GM21447 (cell line): ENCODE data around the gene UBXN7.
"Not testable (repeated sequence)": the region's sequence is repeated elsewhere in the genome, so short reads cannot be mapped to it uniquely, and the experiment has no call there.

ENCODE experiments used
- ATAC-seq: cut with Tn5 transposase; IDR thresholded peaks from one replicate; pipeline ENCODE4 v1.9.1; 2021; ENCODE audit not compliant: unreplicated experiment

UBXN7 gene

DNA sequence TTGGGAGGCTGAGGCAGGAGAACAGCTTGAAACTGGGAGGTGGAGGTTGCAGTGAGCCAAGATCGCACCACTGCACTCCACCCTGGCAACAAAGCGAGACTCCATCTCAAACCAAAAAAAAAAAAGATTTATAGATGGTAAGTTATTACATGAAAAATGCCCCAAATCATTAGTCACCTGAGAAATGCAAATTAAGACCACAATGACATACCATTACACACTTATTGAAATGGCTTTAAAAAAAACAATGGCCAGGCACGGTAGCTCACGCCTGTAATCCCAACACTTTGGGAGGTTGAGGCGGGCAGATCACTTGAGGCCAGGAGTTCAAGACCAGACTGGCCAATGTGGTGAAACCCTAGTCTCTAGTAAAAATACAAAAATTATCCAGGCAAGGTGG is 10.6 kb downstream of the UBXN7 start:
- not testable (repeated sequence) for ATAC-seq

DNA sequence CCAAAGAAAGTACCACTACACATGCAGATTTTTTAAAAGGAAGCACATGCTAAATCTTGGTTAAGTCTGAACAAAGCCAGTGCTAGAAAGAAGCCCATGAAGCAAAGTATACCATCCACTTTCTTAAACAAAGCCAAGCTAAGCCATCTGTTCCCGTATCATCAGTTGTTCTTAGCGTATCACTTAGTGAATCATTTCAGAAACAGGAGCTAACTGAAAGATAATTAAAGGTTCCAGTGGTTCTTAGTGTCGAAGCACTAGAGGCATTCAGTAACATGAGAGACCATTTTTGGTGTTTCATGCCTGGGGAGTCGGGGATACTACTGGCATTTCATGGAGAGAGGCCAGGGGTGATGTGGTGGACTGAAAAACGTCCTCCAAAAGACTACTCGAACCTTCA is 12.8 kb downstream of the UBXN7 start:
- no peak for ATAC-seq

DNA sequence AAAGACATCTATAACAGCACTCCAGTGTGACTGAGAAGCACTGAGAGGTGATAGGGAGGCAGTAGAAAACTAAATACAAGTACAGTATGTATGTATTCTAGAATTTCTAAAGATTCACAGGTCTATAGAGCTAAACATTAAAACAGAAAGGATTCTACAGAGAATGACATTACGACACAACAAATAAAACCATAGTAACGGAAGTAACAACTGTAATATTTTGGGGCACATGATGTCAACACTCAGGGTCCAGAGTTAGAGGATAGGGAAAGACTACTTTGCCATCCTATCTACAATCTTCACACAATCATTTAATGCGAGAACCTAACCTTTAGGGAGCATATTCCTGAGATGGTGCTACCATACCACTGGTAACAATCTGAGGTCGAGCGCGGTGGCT is 13.6 kb downstream of the UBXN7 start:
- ATAC-seq: no peak

DNA sequence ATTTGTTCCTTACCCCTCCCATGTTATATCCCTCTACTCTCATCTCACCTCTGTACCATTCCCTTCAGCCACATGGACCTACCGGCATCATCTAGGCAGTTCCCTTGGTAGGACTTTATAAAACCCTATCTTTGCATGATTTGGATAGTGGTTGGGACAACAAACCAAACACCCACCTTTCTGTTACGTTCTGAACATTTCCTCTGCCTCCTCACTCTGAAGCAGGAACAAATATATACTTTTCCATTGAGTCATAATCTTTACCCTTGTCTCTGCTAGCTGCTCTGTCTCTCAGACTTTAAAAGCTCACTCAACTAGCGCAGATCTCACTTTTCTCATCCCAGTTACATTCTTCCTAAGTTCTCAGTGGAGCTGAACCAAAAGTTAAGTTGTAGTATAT is 17.8 kb downstream of the UBXN7 start:
- no peak for ATAC-seq

DNA sequence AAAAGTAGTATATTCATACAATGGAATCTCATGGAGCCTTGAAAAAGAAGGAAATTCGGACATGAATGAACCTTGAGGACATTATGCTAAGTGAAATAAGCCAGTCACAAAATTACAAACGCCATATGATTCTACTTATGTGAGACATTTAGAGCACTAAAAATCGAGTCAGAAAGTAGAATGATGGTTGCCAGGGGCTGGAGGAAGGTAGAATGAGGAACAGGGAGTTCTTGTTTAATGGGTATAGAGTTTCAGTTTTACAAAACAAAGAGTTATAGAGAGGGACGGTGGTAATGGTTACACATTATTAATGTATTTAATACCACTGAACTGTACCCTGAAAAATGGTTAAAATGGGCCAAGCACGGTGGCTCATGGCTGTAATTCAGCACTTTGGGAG is 19.5 kb downstream of the UBXN7 start:
- ATAC-seq: peak; percentile 88

DNA sequence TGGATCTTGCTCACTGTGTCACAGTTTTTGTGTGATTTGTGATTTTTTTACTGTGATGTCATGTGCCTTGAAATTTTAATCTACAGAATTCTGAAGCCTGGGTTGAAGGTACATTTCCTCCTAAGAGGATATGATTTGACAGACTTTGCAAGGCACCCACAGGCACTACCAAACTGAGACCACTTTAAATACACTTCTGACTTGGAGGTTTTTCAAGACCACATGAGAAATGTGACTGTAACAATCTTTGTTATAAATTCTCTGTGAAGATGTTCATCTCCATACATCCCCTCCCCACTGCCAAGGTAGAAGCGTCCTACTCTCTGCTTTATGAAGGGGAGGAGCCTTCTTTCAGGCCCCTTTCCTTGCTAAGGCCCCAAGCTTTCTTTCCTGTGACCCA is 22.8 kb downstream of the UBXN7 start:
- no peak for ATAC-seq

DNA sequence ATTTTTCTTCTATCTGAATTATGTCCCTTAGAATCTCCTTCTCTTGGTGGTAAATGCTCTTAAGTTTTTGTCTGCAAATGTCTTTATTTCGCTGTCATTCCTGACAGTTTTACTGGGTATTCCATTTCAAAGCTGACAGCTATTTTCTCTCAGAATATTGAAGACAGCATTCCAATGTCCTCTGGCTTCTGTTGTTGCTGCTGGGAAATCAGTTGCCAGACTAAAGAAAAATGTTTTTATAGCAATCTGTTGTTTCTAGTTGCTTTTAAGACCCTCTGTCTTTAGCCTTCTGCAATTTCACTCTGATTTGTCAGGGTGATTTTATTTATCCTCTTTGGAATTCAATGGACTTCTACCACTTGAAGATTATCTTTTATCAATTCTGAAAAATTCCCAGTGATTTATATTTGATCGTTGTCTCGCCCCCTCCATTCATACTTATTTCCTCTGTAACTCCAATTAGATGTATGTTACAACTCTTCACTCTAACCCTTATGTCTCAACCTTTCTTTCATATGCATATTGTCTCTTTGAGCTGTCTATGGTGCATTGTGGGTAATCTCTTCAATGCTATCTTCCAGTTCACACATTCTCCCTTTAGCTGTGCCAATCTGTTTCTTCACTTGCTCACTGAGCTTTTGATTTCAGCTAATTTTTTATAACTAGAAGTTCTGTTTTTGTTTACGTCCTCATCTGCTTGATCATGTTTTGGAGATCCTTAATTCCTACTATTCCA is 23.5 kb downstream of the UBXN7 start:
- ATAC-seq: no peak

DNA sequence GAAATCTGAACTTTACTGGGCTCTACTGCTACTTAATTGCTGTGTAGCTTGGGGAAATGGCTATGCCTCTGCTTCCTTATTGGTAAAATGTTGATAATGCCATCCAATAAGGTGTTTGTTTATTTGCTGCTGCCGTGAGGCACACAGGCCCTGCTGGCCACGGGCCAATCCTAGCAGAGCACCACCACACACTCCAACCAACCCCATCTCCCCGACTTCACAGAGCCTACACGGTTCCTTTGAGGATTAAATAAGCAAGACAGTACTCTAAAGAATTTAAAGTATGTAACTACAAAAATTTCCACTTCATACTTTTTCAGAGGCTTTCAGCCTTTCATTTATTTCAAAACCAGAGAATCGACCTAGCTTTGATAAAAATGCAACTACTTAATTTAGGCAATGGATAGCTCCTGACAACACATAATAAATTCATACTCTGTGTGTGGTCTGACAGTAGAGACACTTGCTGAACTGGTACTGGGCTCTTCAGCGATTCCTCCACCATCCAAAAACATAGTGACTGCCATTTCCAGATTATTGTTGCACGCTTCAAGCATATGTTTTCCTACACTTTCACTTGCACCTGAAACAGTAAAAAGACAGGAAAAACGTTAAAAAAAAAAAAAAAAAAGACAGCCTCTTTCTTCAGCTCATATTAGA is 25.3 kb downstream of the UBXN7 start:
- no peak for ATAC-seq

DNA sequence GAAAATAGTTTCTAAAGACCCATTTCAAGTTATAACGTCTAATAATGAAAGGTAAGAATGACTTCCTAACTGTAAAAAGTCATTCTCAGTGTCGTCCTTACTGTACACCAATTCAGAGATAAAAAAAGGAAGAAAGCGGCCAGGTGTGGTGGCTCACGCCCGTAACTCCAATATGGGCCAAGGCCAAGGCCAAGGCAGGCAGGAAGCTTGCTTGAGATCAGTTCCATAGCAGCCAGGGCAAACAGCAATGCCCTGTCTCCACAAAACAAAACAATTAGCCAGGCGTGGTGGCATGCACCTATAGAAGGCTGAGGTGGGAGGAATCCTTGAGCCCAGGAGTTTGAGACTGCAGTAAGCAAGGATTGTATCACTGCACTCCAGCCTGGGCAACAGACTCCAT is 31.9 kb downstream of the UBXN7 start:
- ATAC-seq: no peak

DNA sequence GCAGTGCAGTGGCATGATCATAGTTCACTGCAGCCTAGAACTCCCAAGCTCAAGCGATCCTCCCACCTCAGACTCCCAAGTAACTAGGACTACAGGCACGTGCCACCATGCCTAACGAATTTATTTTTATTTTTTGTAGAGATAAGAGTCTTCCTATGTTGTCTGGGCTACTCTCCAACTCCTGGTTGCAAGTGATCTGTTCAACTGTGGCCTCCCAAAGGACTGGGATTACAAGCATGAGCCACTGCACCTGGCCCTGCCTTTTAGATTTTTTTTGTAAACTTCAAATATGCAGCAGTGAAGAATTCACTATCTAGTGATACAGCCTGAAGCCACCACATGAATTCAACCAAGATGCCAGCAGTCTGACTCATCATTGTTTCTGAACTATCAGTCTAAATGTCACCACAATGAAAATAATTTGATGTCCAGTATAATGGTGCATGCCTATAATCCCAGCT is 32.7 kb downstream of the UBXN7 start:
- ATAC-seq: no peak

DNA sequence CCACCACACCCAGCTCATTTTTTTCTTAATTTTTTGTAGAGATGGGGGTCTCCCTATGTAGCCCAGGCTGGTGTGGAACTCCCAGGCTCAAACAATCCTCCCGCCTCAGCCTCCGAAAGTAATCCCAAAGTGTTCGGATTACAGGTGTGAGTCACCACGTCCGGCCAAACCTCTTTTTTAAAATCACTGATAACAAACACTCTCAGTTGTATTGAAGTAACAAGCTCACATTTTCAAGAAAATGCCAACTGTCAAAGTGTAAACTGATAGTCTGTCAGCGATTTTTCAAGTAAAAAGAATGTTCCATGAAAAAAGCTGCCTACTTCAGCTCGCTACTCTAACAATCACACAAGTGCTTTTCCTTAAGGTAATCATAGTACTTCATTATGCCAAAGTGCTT is 33.4 kb downstream of the UBXN7 start:
- ATAC-seq: no peak

DNA sequence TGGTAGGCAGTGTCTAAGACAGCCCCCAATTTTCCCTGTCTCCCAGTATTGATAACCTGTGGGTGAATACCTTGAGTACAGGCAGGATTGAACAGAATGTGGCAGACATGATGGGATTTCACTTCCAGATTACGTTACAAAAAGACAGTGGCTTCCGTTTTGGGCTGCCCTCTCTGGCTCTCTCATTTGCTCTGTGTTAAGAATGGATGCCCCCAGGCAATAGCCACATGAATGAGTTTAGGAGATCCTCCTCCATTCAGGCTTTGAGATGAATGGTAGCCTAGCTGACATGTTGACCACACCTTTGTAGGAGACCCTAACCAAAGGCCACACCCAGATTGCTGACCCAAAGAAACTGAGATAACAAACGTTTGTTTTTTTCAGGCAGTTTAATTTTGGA is 34.3 kb downstream of the UBXN7 start:
- no peak for ATAC-seq

DNA sequence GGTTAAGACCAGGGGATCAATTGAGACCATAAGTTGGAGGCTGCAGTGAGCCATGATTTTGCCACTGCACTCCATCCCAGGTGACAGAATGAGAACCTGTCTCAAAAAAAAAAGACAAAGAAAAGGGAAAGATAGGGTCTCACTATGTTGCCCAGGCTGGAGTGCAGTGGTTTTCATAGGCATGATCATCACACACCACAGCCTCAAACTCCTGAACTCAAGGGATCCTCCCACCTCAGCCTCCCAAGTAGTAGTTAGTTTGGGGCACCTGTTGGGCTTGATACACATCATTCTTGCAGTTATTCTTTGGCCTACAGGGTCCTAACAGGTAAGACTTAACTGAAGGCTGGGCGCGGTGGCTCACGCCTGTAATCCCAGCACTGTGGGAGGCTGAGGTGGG is 42.1 kb downstream of the UBXN7 start:
- no peak for ATAC-seq

DNA sequence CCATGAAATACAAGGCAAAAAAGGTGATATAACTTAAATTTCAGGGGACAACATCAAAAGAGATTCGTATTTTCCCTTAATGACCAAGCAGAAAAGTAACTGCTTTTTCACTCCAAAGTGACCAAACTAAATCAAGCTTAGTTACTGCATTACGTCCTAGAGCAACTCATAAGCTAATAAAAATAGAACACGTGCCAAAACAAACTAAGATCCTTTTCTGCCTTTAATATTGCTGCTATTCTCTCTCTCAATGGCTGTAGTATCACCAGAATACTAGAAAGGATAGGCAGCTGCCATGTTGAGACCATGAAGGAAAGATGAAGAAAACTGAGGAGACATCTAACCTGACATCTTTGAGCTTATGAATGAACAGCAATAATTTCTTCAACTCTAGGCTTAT is 43.3 kb downstream of the UBXN7 start:
- no peak for ATAC-seq

DNA sequence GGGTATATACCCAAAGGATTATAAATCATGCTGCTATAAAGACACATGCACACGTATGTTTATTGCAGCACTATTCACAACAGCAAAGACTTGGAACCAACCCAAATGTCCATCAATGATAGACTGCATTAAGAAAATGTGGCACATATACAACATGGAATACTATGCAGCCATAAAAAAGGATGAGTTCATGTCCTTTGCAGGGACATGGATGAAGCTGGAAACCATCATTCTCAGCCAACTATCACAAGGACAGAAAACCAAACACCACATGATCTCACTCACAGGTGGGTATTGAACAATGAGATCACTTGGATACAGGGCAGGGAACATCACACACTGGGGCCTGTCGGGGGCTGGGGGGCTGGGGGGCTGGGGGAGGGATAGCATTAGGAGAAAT is 44.3 kb downstream of the UBXN7 start:
- ATAC-seq: not testable (repeated sequence)

DNA sequence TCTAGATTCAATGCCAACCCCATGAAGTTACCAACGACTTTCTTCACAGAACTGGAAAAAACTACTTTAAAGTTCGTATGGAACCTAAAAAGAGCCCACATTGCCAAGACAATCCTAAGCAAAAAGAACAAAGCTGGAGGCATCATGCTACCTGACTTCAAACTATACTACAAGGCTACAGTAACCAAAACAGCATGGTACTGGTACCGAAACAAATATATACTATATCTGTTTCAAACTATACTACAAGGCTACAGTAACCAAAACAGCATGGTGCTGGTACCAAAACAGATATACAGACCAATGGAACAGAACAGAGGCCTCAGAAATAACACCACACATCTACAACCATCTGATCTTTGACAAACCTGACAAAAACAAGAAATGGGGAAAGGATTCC is 45.4 kb downstream of the UBXN7 start:
- ATAC-seq: not testable (repeated sequence)

DNA sequence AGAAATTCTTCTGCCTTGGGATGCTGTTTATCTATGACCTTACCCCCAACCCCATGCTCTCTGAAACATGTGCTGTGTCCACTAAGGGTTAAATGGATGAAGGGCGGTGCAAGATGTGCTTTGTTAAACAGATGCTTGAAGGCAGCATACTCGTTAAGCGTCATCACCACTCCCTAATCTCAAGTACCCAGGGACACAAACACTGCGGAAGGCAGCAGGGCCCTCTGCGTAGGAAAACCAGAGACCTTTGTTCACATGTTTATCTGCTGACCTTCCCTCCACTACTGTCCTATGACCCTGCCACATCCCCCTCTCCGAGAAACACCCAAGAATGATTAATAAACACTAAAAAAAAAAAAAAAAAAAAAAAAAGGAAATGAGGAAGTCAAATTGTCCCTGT is 46.2 kb downstream of the UBXN7 start:
- not testable (repeated sequence) for ATAC-seq

DNA sequence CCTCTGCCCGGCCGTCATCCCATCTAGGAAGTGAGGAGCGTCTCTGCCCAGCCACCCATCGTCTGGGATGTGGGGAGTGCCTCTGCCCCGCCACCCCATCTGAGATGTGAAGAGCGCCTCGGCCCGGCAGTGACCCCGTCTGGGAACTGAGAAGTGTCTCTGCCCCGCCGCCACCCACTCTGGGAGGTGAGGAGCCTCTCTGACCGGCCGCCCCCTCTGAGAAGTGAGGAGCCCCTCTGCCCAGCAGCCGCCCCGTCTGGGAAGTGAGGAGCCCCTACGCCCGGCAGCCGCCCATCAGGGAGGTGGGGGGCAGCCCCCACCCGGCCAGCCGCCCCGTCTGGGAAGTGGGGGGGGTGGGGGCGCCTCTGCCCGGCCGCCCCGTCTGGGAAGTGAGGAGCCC is 46.8 kb downstream of the UBXN7 start:
- ATAC-seq: not testable (repeated sequence)

DNA sequence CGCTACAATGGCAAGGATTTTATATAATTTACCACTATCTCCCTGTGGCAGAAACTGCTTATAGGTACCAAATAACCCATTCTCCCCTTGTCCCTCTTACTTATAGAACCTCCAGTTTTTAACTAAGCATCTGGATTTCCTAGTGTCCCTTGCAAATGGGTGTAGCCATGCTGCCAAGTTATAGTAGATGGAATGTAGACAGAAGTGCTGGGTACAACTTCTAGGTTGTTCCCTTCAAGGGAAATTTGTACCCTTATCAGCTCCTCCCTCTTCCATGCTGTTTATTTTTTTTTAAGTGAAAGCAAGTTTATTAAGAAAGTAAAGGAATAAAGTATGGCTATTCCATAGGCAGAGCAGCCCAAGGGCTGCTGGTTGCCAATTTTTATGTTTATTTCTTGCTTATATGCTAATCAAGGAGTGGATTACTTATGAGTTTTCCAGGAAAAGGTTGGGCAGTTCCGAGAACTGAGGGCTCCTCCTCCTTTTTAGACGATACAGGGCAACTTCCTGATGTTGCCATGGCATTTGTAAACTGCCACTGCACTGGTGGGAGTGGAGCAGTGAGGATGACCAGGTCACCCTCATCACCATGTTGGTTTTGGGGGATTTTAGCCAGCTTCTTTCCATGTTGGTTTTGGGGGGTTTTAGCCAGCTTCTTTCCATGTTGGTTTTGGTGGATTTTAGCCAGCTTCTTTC is 53.9 kb downstream of the UBXN7 start:
- ATAC-seq: no peak

DNA sequence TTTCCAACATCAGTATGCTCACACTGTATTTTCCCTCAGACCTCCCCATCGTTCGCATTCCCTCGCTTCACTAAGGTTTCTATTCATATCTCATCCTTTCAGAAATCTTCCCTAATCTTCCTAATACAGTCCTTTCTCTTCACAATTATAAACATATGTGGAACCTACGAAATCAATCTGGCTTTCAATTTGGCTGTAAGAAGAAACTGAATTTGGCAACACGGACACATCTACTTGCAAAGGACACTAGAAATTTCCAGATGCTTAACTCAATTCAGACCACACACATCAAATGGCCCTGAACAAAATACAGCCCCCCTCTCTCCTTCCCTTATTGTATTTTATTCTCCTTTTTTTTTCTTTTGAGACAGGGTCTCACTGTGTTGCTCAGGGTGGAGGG is 54.9 kb downstream of the UBXN7 start:
- no peak for ATAC-seq

DNA sequence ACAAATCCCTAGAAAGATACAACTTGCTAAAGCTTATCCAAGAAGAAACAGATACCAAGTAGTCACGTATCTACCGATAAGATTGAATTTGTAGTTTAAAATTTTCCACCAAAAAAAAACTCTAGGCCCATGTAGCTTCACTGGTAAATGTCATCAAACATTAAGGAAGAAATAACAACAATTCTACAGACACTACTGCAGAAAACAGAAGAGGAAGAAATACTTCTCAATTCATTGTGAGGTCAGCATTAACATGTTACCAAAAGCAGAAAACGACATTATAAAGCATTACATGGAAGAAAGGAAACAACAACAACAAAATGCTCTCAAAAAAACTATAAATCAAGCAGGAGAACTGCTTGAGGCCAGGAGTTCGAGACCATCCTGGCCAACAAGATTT is 66.5 kb downstream of the UBXN7 start:
- ATAC-seq: no peak

DNA sequence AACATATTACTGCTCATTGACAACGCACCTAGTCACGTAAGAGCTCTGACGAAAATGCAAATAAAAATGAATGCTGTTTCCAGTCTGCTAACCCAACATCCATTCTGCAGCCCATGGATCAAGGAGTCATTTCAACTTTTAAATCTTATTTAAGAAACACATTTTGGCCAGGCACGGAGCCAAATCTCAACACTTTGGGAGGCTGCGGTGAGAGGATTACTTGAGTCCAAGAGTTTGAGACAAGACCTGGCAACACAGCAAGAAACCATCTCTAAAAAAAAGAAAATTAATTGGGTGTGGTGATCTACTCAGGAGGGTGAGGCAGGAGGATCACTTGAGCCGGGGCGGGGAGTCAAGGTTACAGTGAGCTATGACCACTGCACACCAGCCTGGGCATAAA is 71.6 kb downstream of the UBXN7 start:
- ATAC-seq: no peak
